ENCODE data around the gene ASAP2.

The ASAP2 gene

DNA sequence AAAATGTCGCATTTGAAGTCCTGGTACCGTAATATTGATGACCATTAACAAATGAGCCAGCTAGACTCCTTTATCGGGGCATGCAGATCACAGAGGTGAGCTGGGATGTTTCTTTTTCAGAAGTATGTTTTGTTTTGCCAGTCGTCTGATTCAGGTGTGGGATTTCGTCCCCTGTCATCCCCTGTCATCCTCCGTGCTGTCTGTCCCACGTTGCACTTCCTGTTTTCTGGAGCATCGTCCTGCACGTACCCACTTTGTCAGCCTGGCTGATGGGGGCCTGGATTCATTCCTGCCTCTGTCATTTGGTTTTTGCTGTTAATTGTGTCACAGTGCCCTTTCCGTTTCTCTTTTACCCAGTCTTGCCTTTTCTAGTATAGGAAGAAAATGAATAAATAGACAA is 72.8 kb downstream of the ASAP2 start:
- H3K9me2 ChIP-seq (replicated peaks; ENCODE audit: low read depth, low read length), result no peaks in the 10 kb centered on the region
- no peaks in the 10 kb centered on the region for H3K27me3 ChIP-seq (ENCODE audit: insufficient read depth, low read length, poor library complexity, severe bottlenecking)
- H3K36me3 ChIP-seq (ENCODE audit: insufficient read depth, low read length), result peaks cover 10% of the 10 kb centered on the region; the same call in 1 of the 2 replicates
- H4K20me1 ChIP-seq (ENCODE audit: insufficient read depth, low read length, poor library complexity, severe bottlenecking), result no peaks in the 10 kb centered on the region
- no peaks in the 10 kb centered on the region for H3F3A ChIP-seq (ENCODE audit: low read depth)
- H3K4me3 ChIP-seq (ENCODE audit: low read length, poor library complexity, severe bottlenecking), result no peak overlapping the region
- no peak for TF ChIP-seq EZH2phosphoT487 (IDR thresholded peaks at IDR 0.05; ENCODE audit: borderline replicate concordance)
- TF ChIP-seq, protein P1, sequence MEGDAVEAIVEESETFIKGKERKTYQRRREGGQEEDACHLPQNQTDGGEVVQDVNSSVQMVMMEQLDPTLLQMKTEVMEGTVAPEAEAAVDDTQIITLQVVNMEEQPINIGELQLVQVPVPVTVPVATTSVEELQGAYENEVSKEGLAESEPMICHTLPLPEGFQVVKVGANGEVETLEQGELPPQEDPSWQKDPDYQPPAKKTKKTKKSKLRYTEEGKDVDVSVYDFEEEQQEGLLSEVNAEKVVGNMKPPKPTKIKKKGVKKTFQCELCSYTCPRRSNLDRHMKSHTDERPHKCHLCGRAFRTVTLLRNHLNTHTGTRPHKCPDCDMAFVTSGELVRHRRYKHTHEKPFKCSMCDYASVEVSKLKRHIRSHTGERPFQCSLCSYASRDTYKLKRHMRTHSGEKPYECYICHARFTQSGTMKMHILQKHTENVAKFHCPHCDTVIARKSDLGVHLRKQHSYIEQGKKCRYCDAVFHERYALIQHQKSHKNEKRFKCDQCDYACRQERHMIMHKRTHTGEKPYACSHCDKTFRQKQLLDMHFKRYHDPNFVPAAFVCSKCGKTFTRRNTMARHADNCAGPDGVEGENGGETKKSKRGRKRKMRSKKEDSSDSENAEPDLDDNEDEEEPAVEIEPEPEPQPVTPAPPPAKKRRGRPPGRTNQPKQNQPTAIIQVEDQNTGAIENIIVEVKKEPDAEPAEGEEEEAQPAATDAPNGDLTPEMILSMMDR (conservative IDR thresholded peaks at IDR 0.05; ENCODE audit: low read length), result no peak
- H3K4me1 ChIP-seq (ENCODE audit: insufficient read depth, low read length, poor library complexity, severe bottlenecking), result peaks cover 6% of the 10 kb centered on the region
- H3K79me2 ChIP-seq (ENCODE audit: insufficient read depth, low read length), result peaks cover 22% of the 10 kb centered on the region; the same call in 1 of the 2 replicates
- H2AFZ ChIP-seq (ENCODE audit: low read length), result no peak overlapping the region
- H3K9me3 ChIP-seq (ENCODE audit: insufficient read depth, low read depth, low read length), result no peaks in the 10 kb centered on the region
- H3K4me2 ChIP-seq (ENCODE audit: low read depth, low read length, poor library complexity, severe bottlenecking), result no peak overlapping the region
- H3K9ac ChIP-seq (ENCODE audit: low read depth, low read length, poor library complexity, severe bottlenecking), result no peak overlapping the region

DNA sequence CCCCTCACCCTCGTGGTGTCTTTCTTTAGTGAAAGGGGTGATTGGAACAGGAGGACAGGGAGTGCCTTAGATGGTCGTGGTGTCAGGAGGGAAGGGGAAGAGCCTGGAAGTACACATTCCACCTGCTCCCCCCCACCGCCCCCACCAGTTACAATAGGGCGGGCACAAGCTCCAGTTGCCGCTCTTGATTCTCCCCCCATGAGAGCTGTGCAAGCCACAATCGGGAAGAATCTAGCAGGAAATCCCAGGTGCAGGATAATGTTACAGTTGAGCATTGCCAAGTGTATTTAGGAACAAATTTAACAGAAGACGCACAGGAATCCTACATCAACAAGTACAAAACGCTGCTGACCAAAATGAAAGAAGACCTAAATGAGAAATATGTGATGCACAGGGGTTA is 73.6 kb downstream of the ASAP2 start:
- Histone ChIP-seq H3K9me2 (replicated peaks; ENCODE audit: low read depth, low read length) (no peaks in the 10 kb centered on the region), H3K79me2 (ENCODE audit: insufficient read depth, low read length) (peaks cover 15% of the 10 kb centered on the region; the same call in 1 of the 2 replicates), H3K4me1 (ENCODE audit: insufficient read depth, low read length, poor library complexity, severe bottlenecking) (no peaks in the 10 kb centered on the region), H2AFZ (ENCODE audit: low read length) (no peak overlapping the region), H4K20me1 (ENCODE audit: insufficient read depth, low read length, poor library complexity, severe bottlenecking) (no peaks in the 10 kb centered on the region), H3K36me3 (ENCODE audit: insufficient read depth, low read length) (peaks cover 10% of the 10 kb centered on the region; the same call in 1 of the 2 replicates), H3K4me3 (ENCODE audit: low read length, poor library complexity, severe bottlenecking) (no peak overlapping the region), H3K9me3 (ENCODE audit: insufficient read depth, low read depth, low read length) (no peaks in the 10 kb centered on the region), H3K9ac (ENCODE audit: low read depth, low read length, poor library complexity, severe bottlenecking) (no peak overlapping the region), H3K27me3 (ENCODE audit: insufficient read depth, low read length, poor library complexity, severe bottlenecking) (no peaks in the 10 kb centered on the region), H3K4me2 (ENCODE audit: low read depth, low read length, poor library complexity, severe bottlenecking) (no peak overlapping the region), H3F3A (ENCODE audit: low read depth) (no peaks in the 10 kb centered on the region)
- TF ChIP-seq EZH2phosphoT487 (IDR thresholded peaks at IDR 0.05; ENCODE audit: borderline replicate concordance), result no peak
- TF ChIP-seq, protein P1 (conservative IDR thresholded peaks at IDR 0.05; ENCODE audit: low read length), result no peak

DNA sequence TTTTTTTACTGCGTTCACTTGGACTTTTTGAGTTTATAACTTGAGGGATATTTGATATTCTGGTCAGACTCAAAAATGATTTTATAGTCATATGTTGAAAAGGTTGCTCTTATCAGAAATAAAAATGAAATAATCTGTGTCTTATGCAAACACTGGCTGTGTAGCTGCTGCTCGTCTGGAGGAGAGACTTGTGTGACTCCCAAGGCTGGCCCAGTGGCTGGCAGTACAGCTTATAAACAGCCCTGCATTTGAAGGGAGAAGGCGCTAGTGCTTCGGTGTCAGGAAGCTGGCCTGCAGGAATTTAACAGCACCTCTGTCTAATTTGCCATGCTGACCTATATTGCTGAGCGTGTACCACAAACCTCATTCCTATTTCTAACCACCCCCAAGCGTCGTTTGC is 74.5 kb downstream of the ASAP2 start:
- Histone ChIP-seq H3K27me3 (ENCODE audit: insufficient read depth, low read length, poor library complexity, severe bottlenecking) (no peaks in the 10 kb centered on the region), H3F3A (ENCODE audit: low read depth) (no peaks in the 10 kb centered on the region), H2AFZ (ENCODE audit: low read length) (no peak overlapping the region), H3K4me3 (ENCODE audit: low read length, poor library complexity, severe bottlenecking) (no peak overlapping the region), H3K4me2 (ENCODE audit: low read depth, low read length, poor library complexity, severe bottlenecking) (no peak overlapping the region), H3K79me2 (ENCODE audit: insufficient read depth, low read length) (peaks cover 6% of the 10 kb centered on the region; the same call in 1 of the 2 replicates), H4K20me1 (ENCODE audit: insufficient read depth, low read length, poor library complexity, severe bottlenecking) (no peaks in the 10 kb centered on the region), H3K4me1 (ENCODE audit: insufficient read depth, low read length, poor library complexity, severe bottlenecking) (no peaks in the 10 kb centered on the region), H3K9me3 (ENCODE audit: insufficient read depth, low read depth, low read length) (no peaks in the 10 kb centered on the region), H3K36me3 (ENCODE audit: insufficient read depth, low read length) (peaks cover 10% of the 10 kb centered on the region; the same call in 1 of the 2 replicates), H3K9ac (ENCODE audit: low read depth, low read length, poor library complexity, severe bottlenecking) (no peak overlapping the region), H3K9me2 (replicated peaks; ENCODE audit: low read depth, low read length) (no peaks in the 10 kb centered on the region)
- TF ChIP-seq, protein P1 (conservative IDR thresholded peaks at IDR 0.05; ENCODE audit: low read length), result no peak
- no peak for TF ChIP-seq EZH2phosphoT487 (IDR thresholded peaks at IDR 0.05; ENCODE audit: borderline replicate concordance)
